H1 (cell line): Measurements from ENCODE around the gene TADA2B. TPM values are rescaled to one million over a fixed set of nuclear protein-coding genes. Genes with fewer than 3 reads are reported as not detected.

Experiments used
- CTCF ChIA-PET: fragments of 300-600 bp; sonication (Branson Sonifier 250); formaldehyde crosslinking; loops from one replicate; lab custom pipeline; 2021; ENCODE audit not compliant: partially characterized antibody; lab: Charles Lee
- POLR2A ChIA-PET: fragments of 300-600 bp; sonication (Branson Sonifier 250); formaldehyde crosslinking; loops from one replicate; lab custom pipeline; 2021; ENCODE audit warnings: inconsistent platforms; ENCODE audit not compliant: partially characterized antibody; lab: Charles Lee
- DNase-seq, 2 experiments: peaks; one replicate each; pipeline versions ENCODE4 v3.0.0 to v3.0.0-alpha.2; 2010 to 2022; ENCODE audit warnings: low spot score in 2 of 2, low read depth in 1 of 2, mixed read lengths in 1 of 2
- FAIRE-seq: peaks from 2 replicates; lab custom pipeline; 2011; peaks lifted over from hg19 to GRCh38; lab: Jason Lieb, UNC
- H2AFZ ChIP-seq: 2 replicates; pipeline ENCODE4 v1.8.1; 2012; ENCODE audit warnings: low read length, inconsistent platforms
- H2AK5ac ChIP-seq: 2 replicates; pipeline ENCODE4 v1.6.1; 2013; ENCODE audit warnings: low read depth, low read length
- H2BK120ac ChIP-seq: replicated peaks from 2 replicates; pipeline ENCODE3; 2013; ENCODE audit warnings: low read depth, low read length, inconsistent platforms
- H2BK12ac ChIP-seq: 2 replicates; pipeline ENCODE4 v1.6.1; 2013; ENCODE audit warnings: low read depth, low read length
- H2BK15ac ChIP-seq: 2 replicates; pipeline ENCODE4 v1.6.1; 2013; ENCODE audit warnings: low read length
- H2BK20ac ChIP-seq: 2 replicates; pipeline ENCODE4 v1.6.1; 2013; ENCODE audit warnings: low read length
- H2BK5ac ChIP-seq: 2 replicates; pipeline ENCODE4 v1.6.1; 2013; ENCODE audit warnings: low read depth, low read length
- H3K14ac ChIP-seq: 2 replicates; pipeline ENCODE4 v1.6.1; 2013; ENCODE audit warnings: inconsistent platforms; ENCODE audit not compliant: insufficient read length
- H3K18ac ChIP-seq: 2 replicates; pipeline ENCODE4 v1.6.1; 2013; ENCODE audit warnings: low read length; ENCODE audit errors: extremely low read depth
- H3K23ac ChIP-seq: 2 replicates; pipeline ENCODE4 v1.6.1; 2013; ENCODE audit warnings: inconsistent platforms; ENCODE audit not compliant: insufficient read length
- H3K23me2 ChIP-seq: 2 replicates; pipeline ENCODE4 v1.6.1; 2013; ENCODE audit warnings: low read depth, low read length
- H3K27ac ChIP-seq: 2 replicates; pipeline ENCODE4 v1.6.1; 2011; ENCODE audit warnings: low read depth, low read length, inconsistent platforms
- H3K27me3 ChIP-seq, 4 experiments: replicated peaks in 1 of 4; 1 replicate in 1 of 4; 2 replicates in 3 of 4; pipeline versions ENCODE4 v1.6.1 to v1.8.1; 2011 to 2013; ENCODE audit warnings: low read length in 3 of 4, mild to moderate bottlenecking in 3 of 4, inconsistent platforms in 2 of 4, mixed read lengths in 2 of 4, moderate library complexity in 1 of 4; ENCODE audit not compliant: control insufficient read depth in 3 of 4, insufficient read depth in 3 of 4; ENCODE audit errors: extremely low read depth in 1 of 4
- H3K36me3 ChIP-seq, 4 experiments: 2 replicates each; pipeline versions ENCODE4 v1.6.1 to v1.8.1; 2011 to 2013; ENCODE audit warnings: mild to moderate bottlenecking in 4 of 4, low read length in 3 of 4, moderate library complexity in 2 of 4, control low read depth in 1 of 4, inconsistent platforms in 1 of 4; ENCODE audit not compliant: insufficient read depth in 4 of 4, control insufficient read depth in 2 of 4
- H3K4ac ChIP-seq: replicated peaks from 2 replicates; pipeline ENCODE3; 2013; ENCODE audit warnings: low read length, low read depth, mixed read lengths, inconsistent platforms; ENCODE audit not compliant: insufficient read length
- H3K4me1 ChIP-seq, 4 experiments: replicated peaks in 1 of 4; 1 replicate in 1 of 4; 2 replicates in 3 of 4; pipeline versions ENCODE4 v1.6.1 to v1.8.1; 2011 to 2013; ENCODE audit warnings: low read length in 3 of 4, inconsistent platforms in 2 of 4, mixed read lengths in 1 of 4; ENCODE audit not compliant: insufficient read depth in 4 of 4, control insufficient read depth in 3 of 4
- H3K4me2 ChIP-seq, 2 experiments: 2 replicates each; pipeline versions ENCODE4 v1.6.1 to v1.8.1; 2011 to 2013; ENCODE audit warnings: low read depth in 2 of 2, low read length in 2 of 2, control low read depth in 1 of 2, inconsistent platforms in 1 of 2, mild to moderate bottlenecking in 1 of 2; ENCODE audit not compliant: insufficient read depth in 1 of 2
- H3K4me3 ChIP-seq, 4 experiments: fragments of 200-600, 300-600 bp in 1 of 4; sonication (generic), shearing (Covaris generic), sonication (Bioruptor Twin) in 1 of 4; 2 replicates each; pipeline versions ENCODE4 v1.5.1 to v1.8.1; 2011 to 2016; ENCODE audit warnings: low read length in 4 of 4, low read depth in 3 of 4, control low read depth in 2 of 4, inconsistent platforms in 2 of 4, mild to moderate bottlenecking in 2 of 4, mixed read lengths in 1 of 4, moderate library complexity in 1 of 4; ENCODE audit not compliant: insufficient read depth in 2 of 4; ENCODE audit errors: extremely low read depth in 1 of 4
- H3K56ac ChIP-seq: replicated peaks from 2 replicates; pipeline ENCODE3; 2013; ENCODE audit warnings: low read depth, mild to moderate bottlenecking, mixed read lengths, low read length, inconsistent platforms; ENCODE audit not compliant: insufficient read length
- H3K79me1 ChIP-seq: 2 replicates; pipeline ENCODE4 v1.6.1; 2013; ENCODE audit warnings: low read depth, low read length, control low read depth
- H3K79me2 ChIP-seq, 2 experiments: 2 replicates each; pipeline versions ENCODE4 v1.6.1 to v1.8.1; 2012 to 2013; ENCODE audit warnings: low read length in 2 of 2, mild to moderate bottlenecking in 2 of 2, inconsistent platforms in 1 of 2; ENCODE audit not compliant: insufficient read depth in 2 of 2, control insufficient read depth in 1 of 2
- H3K9ac ChIP-seq, 4 experiments: replicated peaks in 1 of 4; 1 replicate in 1 of 4; 2 replicates in 3 of 4; pipeline versions ENCODE4 v1.6.1 to v1.8.1; 2011 to 2013; ENCODE audit warnings: low read depth in 3 of 4, low read length in 3 of 4, control low read depth in 2 of 4, mild to moderate bottlenecking in 2 of 4, moderate library complexity in 2 of 4, inconsistent platforms in 1 of 4; ENCODE audit errors: extremely low read depth in 1 of 4
- H3K9me3 ChIP-seq, 2 experiments: 2 replicates each; pipeline versions ENCODE4 v1.6.1 to v1.8.1; 2012 to 2013; ENCODE audit warnings: mild to moderate bottlenecking in 2 of 2, moderate library complexity in 2 of 2, control low read depth in 1 of 2, inconsistent platforms in 1 of 2, low read depth in 1 of 2, low read length in 1 of 2, mixed read lengths in 1 of 2; ENCODE audit not compliant: insufficient read depth in 2 of 2
- H4K20me1 ChIP-seq, 2 experiments: replicated peaks in 1 of 2; 2 replicates each; pipeline versions ENCODE3 to v1.8.1; 2011 to 2013; ENCODE audit warnings: inconsistent platforms in 2 of 2, low read length in 2 of 2, mild to moderate bottlenecking in 1 of 2; ENCODE audit not compliant: insufficient read depth in 2 of 2, control insufficient read depth in 1 of 2
- H4K5ac ChIP-seq: 2 replicates; pipeline ENCODE4 v1.6.1; 2013; ENCODE audit warnings: low read length, low read depth, mixed read lengths, inconsistent platforms; ENCODE audit not compliant: insufficient read length
- H4K8ac ChIP-seq: 2 replicates; pipeline ENCODE4 v1.8.0; 2013; ENCODE audit warnings: mild to moderate bottlenecking, moderate library complexity, low read length, inconsistent platforms; ENCODE audit not compliant: insufficient read depth; ENCODE audit errors: extremely low read depth
- H4K91ac ChIP-seq: replicated peaks from 2 replicates; pipeline ENCODE3; 2013; ENCODE audit warnings: low read length, mixed read lengths, inconsistent platforms; ENCODE audit not compliant: insufficient read length
- ASH2L ChIP-seq: fragments of 200-600, 300-600 bp; sonication (generic); IDR thresholded peaks from one replicate; pipeline ENCODE4 v1.7.1; 2017; ENCODE audit warnings: low read length
- BCL11A ChIP-seq, 2 experiments: IDR thresholded peaks; one replicate each; pipeline ENCODE4 v1.6.1; 2011; ENCODE audit warnings: low read depth in 2 of 2, low read length in 2 of 2, mild to moderate bottlenecking in 2 of 2
- CBX8 ChIP-seq: fragments of 300-800, 300-1000 bp; sonication (generic); IDR thresholded peaks from 2 replicates; pipeline ENCODE4 v1.7.1; 2016; ENCODE audit warnings: low read depth, low read length, borderline replicate concordance
- CTBP2 ChIP-seq: IDR thresholded peaks from 2 replicates; pipeline ENCODE4 v1.7.0; 2011; ENCODE audit warnings: borderline replicate concordance, mild to moderate bottlenecking, moderate library complexity, mixed read lengths, low read length; ENCODE audit not compliant: insufficient read depth, insufficient read length
- GTF2F1 ChIP-seq: IDR thresholded peaks from 2 replicates; pipeline ENCODE4 v1.6.1; 2012; ENCODE audit warnings: low read depth, low read length, improper control_type of control experiment, borderline replicate concordance
- HDAC6 ChIP-seq: IDR thresholded peaks from one replicate; pipeline ENCODE4 v1.7.1; 2012; ENCODE audit warnings: low read depth, mild to moderate bottlenecking, inconsistent platforms, low read length, moderate library complexity
- KDM4A ChIP-seq: IDR thresholded peaks from one replicate; pipeline ENCODE4 v1.7.1; 2012; ENCODE audit warnings: low read depth, mild to moderate bottlenecking, moderate library complexity, low read length, inconsistent platforms; ENCODE audit not compliant: severe bottlenecking
- KDM5A ChIP-seq: fragments of 200-600 bp; IDR thresholded peaks from 2 replicates; pipeline ENCODE4 v1.7.1; 2012; ENCODE audit warnings: mild to moderate bottlenecking, low read length, inconsistent platforms, mixed read lengths
- NRF1 ChIP-seq: IDR thresholded peaks from 2 replicates; pipeline ENCODE4 v1.6.1; 2011; ENCODE audit warnings: mild to moderate bottlenecking, low read depth, low read length, improper control_type of control experiment
- TAF1 ChIP-seq: IDR thresholded peaks from 2 replicates; pipeline ENCODE4 v1.6.1; 2011; ENCODE audit warnings: mild to moderate bottlenecking, low read depth, low read length
- WGBS, 2 experiments: shearing (Covaris generic) in 1 of 2; methylation state at CpG; one replicate each; pipeline versions ENCODE4 v1.1.6 to v1.1.7; 2013 to 2015; ENCODE audit warnings: low lambda C conversion rate in 2 of 2, mixed read lengths in 2 of 2, inconsistent platforms in 1 of 2, low coverage in 1 of 2, missing lambda C conversion rate in 1 of 2; ENCODE audit not compliant: insufficient replicate concordance in 2 of 2, insufficient coverage in 1 of 2, insufficient read length in 1 of 2; ENCODE audit errors: extremely low coverage in 1 of 2, missing lambda C conversion rate in 1 of 2; 5-methylcytosine and 5-hydroxymethylcytosine counted together
- polyA plus RNA-seq, 7 experiments: library from polyadenylated mRNA; depleted of rRNA in 3 of 7; stranded (reverse) in 5 of 7; unstranded in 2 of 7; fragments of >200 nt in 5 of 7; fragments of 200-250 nt in 2 of 7; gene quantifications; 1 replicate in 5 of 7; 2 replicates in 1 of 7; 4 replicates in 1 of 7; pipeline versions ENCODE4 v1.2.1 to v1.2.3, GENCODE V29; 2011 to 2013; ENCODE audit warnings: missing spikeins in 2 of 7, mixed read lengths in 2 of 7
- total RNA-seq: library from RNA; stranded (reverse); fragmentation: NEBNext Ultra II Directional; extraction: Animal tissue kit (Norgen Biotek cat#: 25700); gene quantifications from 2 replicates; pipeline ENCODE4 v1.2.1, GENCODE V29; 2021
- TF ChIP-seq, protein P1 (sequence below): IDR thresholded peaks from 2 replicates; pipeline ENCODE4 v1.6.1; 2012; ENCODE audit warnings: inconsistent platforms
- TF ChIP-seq, protein P2 (sequence below): IDR thresholded peaks from 2 replicates; pipeline ENCODE4 v1.6.1; 2011; ENCODE audit warnings: low read length, improper control_type of control experiment

TADA2B gene
- total and polyA plus RNA-seq, 2 of the 8 experiments (the other 6 are each of a cell fraction or from before 2014, with no cell fraction given) = 5.7 to 12.1 TPM

DNA sequence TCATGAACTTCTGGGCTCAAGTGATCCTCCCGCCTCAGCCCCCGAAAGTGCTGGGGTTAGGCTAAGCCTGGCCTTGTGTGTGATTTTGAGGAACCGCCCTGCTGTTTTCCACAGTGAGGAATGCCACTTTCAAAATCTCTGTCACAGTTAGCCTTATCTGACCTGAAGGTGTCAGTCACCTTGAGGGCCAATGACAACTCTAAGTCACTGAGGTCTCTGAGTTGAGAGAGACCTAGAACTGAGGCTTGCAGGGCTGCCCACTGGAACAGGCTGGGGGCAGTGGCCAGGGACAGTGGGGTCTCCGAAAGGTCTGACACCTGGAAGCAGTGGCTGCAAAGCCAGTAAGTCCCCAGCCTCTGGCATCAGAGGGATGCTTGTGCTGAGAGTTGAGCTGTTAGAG is 6.1 kb downstream of the TADA2B start:
- ChIA-PET CTCF (interaction anchor here (1.4 to 2.4 kb wide), 3 partner anchors 8 to 32 kb away, joined by 4 to 13 read pairs (median 7); no protein-coding TSS in a partner anchor), POLR2A (interaction anchor here (1.1 to 1.3 kb wide), 2 partner anchors 12 to 18 kb away, joined by 5 read pairs; partner anchors contain the start of gene GRPEL1)
- no peak overlapping the region for H4K5ac ChIP-seq
- H2BK5ac ChIP-seq = no peak overlapping the region
- H3K14ac ChIP-seq = no peak overlapping the region
- peaks cover 44% of the 10 kb centered on the region for H3K79me1 ChIP-seq
- DNase-seq (no peak), FAIRE-seq (no peak)
- no peak overlapping the region for H2BK12ac ChIP-seq
- no peak overlapping the region for H2BK20ac ChIP-seq
- no peak overlapping the region for H3K9ac ChIP-seq
- peaks cover 0 to 8% (median under 1%) of the 10 kb centered on the region in 4 experiments; a peak in 5 of 7 replicates for H3K4me1 ChIP-seq
- no peak overlapping the region for H2AFZ ChIP-seq
- no peaks in the 10 kb centered on the region for H3K9me3 ChIP-seq
- 92% methylated on average over 4 of the region's 4 CpGs; no CpG with 5 or more reads in 1 of the 2 experiments for WGBS, 2 experiments
- no peaks in the 10 kb centered on the region for H3K36me3 ChIP-seq
- H3K4me2 ChIP-seq = no peak overlapping the region
- H4K91ac ChIP-seq = no peak overlapping the region
- no peak overlapping the region for H4K8ac ChIP-seq
- peaks cover under 1% of the 10 kb centered on the region; the same call in 1 of the 2 replicates for H3K23me2 ChIP-seq
- no peak overlapping the region for H3K4ac ChIP-seq
- H3K27ac ChIP-seq = no peak overlapping the region
- peaks cover 7 to 36% of the 10 kb centered on the region in 2 experiments for H4K20me1 ChIP-seq
- H3K56ac ChIP-seq = no peak overlapping the region
- H2BK15ac ChIP-seq = no peak overlapping the region
- H2AK5ac ChIP-seq = no peak overlapping the region
- H3K79me2 ChIP-seq = peaks cover 3 to 44% of the 10 kb centered on the region in 2 experiments; a peak in 3 of 4 replicates
- H3K23ac ChIP-seq = no peak overlapping the region
- H2BK120ac ChIP-seq = no peak overlapping the region
- no peak overlapping the region for H3K18ac ChIP-seq
- no peak overlapping the region for H3K4me3 ChIP-seq
- peaks cover 0 to 7% (median 2%) of the 10 kb centered on the region in 4 experiments; a peak in 2 of 7 replicates for H3K27me3 ChIP-seq
- TF ChIP-seq GTF2F1 = no peak
- TF ChIP-seq BCL11A (IDR thresholded peaks at IDR 0.05; ENCODE audit: low read depth in 2 of 2, low read length in 2 of 2) = no peak
- TF ChIP-seq ASH2L = no peak
- TF ChIP-seq CTBP2 = no peak
- no peak for TF ChIP-seq KDM5A
- TF ChIP-seq, protein P1, sequence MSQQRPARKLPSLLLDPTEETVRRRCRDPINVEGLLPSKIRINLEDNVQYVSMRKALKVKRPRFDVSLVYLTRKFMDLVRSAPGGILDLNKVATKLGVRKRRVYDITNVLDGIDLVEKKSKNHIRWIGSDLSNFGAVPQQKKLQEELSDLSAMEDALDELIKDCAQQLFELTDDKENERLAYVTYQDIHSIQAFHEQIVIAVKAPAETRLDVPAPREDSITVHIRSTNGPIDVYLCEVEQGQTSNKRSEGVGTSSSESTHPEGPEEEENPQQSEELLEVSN = no peak
- TF ChIP-seq, protein P2, sequence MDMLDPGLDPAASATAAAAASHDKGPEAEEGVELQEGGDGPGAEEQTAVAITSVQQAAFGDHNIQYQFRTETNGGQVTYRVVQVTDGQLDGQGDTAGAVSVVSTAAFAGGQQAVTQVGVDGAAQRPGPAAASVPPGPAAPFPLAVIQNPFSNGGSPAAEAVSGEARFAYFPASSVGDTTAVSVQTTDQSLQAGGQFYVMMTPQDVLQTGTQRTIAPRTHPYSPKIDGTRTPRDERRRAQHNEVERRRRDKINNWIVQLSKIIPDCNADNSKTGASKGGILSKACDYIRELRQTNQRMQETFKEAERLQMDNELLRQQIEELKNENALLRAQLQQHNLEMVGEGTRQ = no peak
- no peak for TF ChIP-seq TAF1
- TF ChIP-seq NRF1 = no peak
- no peak for TF ChIP-seq HDAC6
- TF ChIP-seq KDM4A = no peak
- TF ChIP-seq CBX8 = no peak
